ENCODE data around the gene SLC27A5.

SLC27A5 gene

GRCh38 chr19:58549664-58550361 is 38.0 kb upstream of the SLC27A5 start:
- no peak overlapping the region for H3K4me3 ChIP-seq (replicated peaks; ENCODE audit: low read depth, low read length)
- TF ChIP-seq CTCF (IDR thresholded peaks at IDR 0.05; ENCODE audit: low read depth, low read length, missing control alignments), result no peak
- no peak for DNase-seq (ENCODE audit: extremely low read depth, low read depth)

GRCh38 chr19:58548859-58549663 is 37.3 kb upstream of the SLC27A5 start:
- TF ChIP-seq CTCF (IDR thresholded peaks at IDR 0.05; ENCODE audit: low read depth, low read length, missing control alignments), result no peak
- DNase-seq (ENCODE audit: extremely low read depth, low read depth), result no peak
- no peak overlapping the region for H3K4me3 ChIP-seq (replicated peaks; ENCODE audit: low read depth, low read length)

- TF ChIP-seq CTCF (IDR thresholded peaks at IDR 0.05; ENCODE audit: low read depth, low read length, missing control alignments), result no peak
- DNase-seq (ENCODE audit: extremely low read depth, low read depth), result no peak
- H3K4me3 ChIP-seq (replicated peaks; ENCODE audit: low read depth, low read length), result peak overlapping the region; percentile 98
Observed at GRCh38 chr19:58547323-58548312, 35.8 kb upstream of the SLC27A5 start.

- DNase-seq (ENCODE audit: extremely low read depth, low read depth), result no peak
- no peak for TF ChIP-seq CTCF (IDR thresholded peaks at IDR 0.05; ENCODE audit: low read depth, low read length, missing control alignments)
- H3K4me3 ChIP-seq (replicated peaks; ENCODE audit: low read depth, low read length), result peak overlapping the region; percentile 98
Observed at GRCh38 chr19:58546019-58546530, 34.3 kb upstream of the SLC27A5 start.

- TF ChIP-seq CTCF (IDR thresholded peaks at IDR 0.05; ENCODE audit: low read depth, low read length, missing control alignments), result no peak
- no peak for DNase-seq (ENCODE audit: extremely low read depth, low read depth)
- H3K4me3 ChIP-seq (replicated peaks; ENCODE audit: low read depth, low read length), result peak overlapping the region; percentile 98
Observed at GRCh38 chr19:58545286-58546018, 33.7 kb upstream of the SLC27A5 start.

Data from HFF-Myc (cell line).